ENCODE data around the gene CHGA.

Gene CHGA

DNA sequence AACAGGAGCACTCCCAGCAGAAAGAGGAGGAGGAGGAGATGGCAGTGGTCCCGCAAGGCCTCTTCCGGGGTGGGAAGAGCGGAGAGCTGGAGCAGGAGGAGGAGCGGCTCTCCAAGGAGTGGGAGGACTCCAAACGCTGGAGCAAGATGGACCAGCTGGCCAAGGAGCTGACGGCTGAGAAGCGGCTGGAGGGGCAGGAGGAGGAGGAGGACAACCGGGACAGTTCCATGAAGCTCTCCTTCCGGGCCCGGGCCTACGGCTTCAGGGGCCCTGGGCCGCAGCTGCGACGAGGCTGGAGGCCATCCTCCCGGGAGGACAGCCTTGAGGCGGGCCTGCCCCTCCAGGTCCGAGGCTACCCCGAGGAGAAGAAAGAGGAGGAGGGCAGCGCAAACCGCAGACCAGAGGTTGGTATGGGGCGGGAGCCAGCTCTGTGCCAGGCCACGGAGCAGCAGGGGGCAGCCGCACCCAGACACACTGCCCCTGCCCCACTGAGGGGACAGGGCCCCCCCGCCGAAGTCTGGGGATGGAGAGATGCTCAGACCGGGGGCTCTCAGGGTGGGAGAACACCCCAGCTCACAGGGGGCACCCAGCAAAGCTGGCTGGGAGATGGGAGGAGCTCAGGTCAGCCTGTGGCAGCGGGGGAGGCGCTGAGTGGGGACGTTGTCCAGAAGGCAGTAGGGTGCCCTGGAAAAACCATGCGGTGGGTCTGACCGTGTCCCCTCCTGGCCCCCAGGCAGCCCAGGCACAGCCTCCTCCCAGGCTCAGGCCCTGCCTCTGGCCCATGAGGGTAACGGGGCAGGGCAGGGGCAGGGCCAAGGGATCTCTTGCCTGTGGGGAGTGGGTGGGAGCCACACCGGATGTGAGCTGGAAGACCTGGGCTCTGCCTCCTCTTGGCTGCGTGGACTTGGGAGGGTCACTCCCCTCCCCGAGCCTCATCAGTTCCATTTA, 9.8 kb downstream of the CHGA start:
- peaks cover 7% of the 10 kb centered on the region for H3K4me1 Mint-ChIP-seq
- H3K36me3 Mint-ChIP-seq, result peaks cover 29% of the 10 kb centered on the region
- DNase-seq (ENCODE audit: low spot score in 2 of 2) (no peak), ATAC-seq (no peak)
- H3K9me3 Mint-ChIP-seq, result no peaks in the 10 kb centered on the region
- no peak overlapping the region for H3K27ac Mint-ChIP-seq
- no peak overlapping the region for H3K4me3 Mint-ChIP-seq

DNA sequence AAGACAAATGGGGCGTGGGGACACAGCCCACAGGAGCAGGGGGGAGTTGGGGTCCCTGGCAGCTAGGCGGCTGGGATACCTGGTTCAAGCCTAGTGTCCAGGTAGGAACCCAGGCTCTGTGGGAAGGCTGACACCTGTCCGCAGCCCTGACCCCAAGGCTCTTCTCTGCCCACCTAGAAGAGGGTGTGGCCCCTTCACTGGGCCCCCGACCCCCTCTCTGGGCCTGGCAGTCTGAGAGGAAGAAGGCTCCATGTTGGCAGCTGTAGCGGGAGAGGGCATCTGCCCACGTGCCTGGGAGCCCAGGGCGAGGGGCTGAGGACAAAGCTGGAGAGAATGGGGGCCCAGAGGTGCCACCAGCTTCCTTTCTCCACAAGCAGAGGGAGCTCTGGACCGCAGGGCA, 10.5 kb downstream of the CHGA start:
- H3K4me3 Mint-ChIP-seq, result no peak overlapping the region
- H3K27ac Mint-ChIP-seq, result no peak overlapping the region
- no peak for ATAC-seq
- DNase-seq (ENCODE audit: low spot score in 2 of 2), result no peak
- H3K36me3 Mint-ChIP-seq, result peaks cover 29% of the 10 kb centered on the region
- peaks cover 8% of the 10 kb centered on the region for H3K4me1 Mint-ChIP-seq
- H3K9me3 Mint-ChIP-seq, result no peaks in the 10 kb centered on the region

DNA sequence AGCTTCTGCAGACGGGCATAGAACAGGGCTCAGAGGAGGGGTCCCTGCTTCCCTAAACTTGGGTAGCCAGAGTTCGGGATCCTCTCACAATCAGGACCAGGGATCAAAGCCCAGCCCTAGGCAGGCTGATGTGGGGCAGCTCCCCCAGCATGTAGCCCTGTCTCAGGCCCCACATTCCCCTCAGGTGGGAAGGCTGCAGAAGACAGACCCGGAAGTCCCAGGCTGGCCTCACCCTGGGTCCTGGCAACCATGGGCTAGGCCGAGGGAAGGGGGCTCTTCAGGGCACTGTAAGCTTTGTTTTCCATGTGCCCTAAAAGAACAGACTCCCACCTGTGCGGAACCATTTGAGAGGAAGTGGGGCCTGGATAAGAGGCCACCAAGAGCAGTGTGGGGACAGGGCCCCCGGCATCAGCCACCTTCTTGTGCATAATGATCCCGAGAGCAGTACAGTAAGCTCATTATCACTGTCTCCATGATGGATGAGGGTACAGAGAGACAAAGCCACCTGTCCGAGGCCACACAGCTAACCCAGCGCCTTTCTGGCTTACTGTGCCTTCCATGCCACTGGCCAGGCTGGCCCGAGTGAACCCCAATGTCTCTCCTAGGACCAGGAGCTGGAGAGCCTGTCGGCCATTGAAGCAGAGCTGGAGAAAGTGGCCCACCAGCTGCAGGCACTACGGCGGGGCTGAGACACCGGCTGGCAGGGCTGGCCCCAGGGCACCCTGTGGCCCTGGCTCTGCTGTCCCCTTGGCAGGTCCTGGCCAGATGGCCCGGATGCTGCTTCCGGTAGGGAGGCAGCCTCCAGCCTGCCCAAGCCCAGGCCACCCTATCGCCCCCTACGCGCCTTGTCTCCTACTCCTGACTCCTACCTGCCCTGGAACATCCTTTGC, 11.5 kb downstream of the CHGA start:
- peaks cover 29% of the 10 kb centered on the region for H3K36me3 Mint-ChIP-seq
- H3K4me1 Mint-ChIP-seq, result peaks cover 8% of the 10 kb centered on the region
- no peaks in the 10 kb centered on the region for H3K9me3 Mint-ChIP-seq
- no peak overlapping the region for H3K4me3 Mint-ChIP-seq
- ATAC-seq (no peak), DNase-seq (ENCODE audit: low spot score in 2 of 2) (no peak)
- no peak overlapping the region for H3K27ac Mint-ChIP-seq

DNA sequence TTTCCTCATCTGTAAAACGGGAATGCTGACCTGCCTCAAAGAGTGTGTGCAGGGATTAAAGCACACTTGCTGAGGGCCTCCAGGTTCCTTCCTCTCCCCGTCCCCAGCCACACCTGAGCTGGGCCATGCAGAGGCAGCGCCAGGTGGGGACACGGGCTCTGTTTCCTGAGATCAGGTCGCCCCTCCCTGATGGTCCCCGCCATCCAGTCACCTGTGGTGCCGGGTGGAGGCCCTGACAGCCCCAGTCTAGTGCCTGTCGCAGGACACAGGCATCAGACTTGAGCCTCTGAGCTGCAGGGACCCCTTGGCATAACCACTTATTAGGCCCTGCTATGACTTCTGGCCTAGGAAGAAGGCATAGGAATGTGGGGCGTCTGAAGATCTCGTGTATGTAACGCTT, 12.5 kb downstream of the CHGA start:
- no peak for ATAC-seq
- H3K9me3 Mint-ChIP-seq, result no peaks in the 10 kb centered on the region

DNA sequence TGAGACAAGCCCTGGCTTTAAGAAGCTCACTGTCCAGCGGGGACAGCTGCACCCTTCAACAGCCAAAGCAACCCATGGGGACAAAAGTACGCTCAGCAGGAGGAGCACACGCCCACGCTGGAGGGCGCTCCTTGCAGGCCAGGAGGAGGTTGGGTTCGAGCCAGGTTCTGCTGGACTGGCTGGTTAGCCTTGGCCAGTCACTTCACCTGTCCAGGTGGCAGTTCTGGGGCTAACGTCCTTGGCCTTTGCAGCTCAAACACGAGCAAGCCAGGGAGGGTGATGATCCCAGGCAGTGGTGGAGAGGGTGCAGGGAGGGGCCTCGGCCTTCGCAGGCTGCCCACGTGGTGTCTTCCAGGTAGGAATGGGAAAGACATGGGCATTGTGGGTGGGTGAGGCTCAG, 13.1 kb downstream of the CHGA start:
- DNase-seq (ENCODE audit: low spot score in 2 of 2) (no peak), ATAC-seq (no peak)
- H3K27ac Mint-ChIP-seq, result no peak overlapping the region
- no peaks in the 10 kb centered on the region for H3K9me3 Mint-ChIP-seq
- H3K36me3 Mint-ChIP-seq, result peaks cover 41% of the 10 kb centered on the region
- H3K4me3 Mint-ChIP-seq, result no peak overlapping the region
- peaks cover 8% of the 10 kb centered on the region for H3K4me1 Mint-ChIP-seq

More for the DNA sequence above, 12.5 kb downstream of the CHGA start:
- Mint-ChIP-seq H3K4me1 (peaks cover 8% of the 10 kb centered on the region), H3K36me3 (peaks cover 35% of the 10 kb centered on the region), H3K4me3 (no peak overlapping the region), H3K27ac (no peak overlapping the region)
- DNase-seq (ENCODE audit: low spot score in 2 of 2), result no peak

DNA sequence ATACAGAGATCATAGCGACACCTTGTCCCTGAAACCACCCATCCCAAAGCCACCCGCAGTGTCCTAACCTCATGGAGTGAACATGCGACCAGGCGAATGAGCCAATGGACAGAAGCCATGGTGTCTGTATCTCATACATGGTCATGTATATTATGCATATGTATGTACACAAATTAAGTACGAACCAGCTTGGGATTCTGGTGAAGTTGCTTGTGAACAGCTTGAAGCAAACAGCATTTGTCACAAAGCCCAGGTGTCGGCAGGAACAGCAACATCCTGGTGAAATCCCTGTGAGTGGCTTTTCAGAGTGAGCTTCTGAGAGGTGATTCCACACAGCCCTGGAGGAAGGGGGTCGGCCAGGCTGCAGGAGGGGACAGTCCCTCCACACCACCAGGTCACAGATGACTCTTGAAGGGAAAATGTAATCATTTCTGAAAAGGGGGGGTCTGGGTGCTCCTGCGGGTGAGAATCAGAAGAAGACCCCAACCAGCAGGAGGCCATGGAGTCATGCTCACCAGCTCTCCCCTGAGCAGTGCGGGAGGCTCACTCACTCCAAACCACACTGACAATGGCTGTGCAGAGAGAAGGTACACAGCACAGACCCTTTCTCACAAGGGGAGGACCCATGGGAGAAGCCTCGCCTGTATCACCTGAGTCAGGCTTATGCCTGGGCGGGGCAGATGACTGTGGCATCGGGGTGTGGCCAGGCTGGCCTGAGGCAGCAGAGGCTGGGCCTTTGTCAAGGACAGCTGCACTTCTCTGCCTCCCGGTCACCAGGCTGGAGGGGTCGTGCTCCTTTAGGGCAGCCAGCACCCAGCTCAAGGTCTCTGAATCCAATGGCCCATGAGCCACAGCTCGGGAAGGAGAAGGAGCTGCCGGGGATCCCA, 14.3 kb downstream of the CHGA start:
- Mint-ChIP-seq H3K27ac (peak overlapping the region; percentile 58), H3K4me1 (peaks cover 8% of the 10 kb centered on the region), H3K4me3 (no peak overlapping the region), H3K9me3 (no peaks in the 10 kb centered on the region), H3K36me3 (peaks cover 34% of the 10 kb centered on the region)
- DNase-seq (ENCODE audit: low spot score in 2 of 2), result no peak
- ATAC-seq, result peak; percentile 54

DNA sequence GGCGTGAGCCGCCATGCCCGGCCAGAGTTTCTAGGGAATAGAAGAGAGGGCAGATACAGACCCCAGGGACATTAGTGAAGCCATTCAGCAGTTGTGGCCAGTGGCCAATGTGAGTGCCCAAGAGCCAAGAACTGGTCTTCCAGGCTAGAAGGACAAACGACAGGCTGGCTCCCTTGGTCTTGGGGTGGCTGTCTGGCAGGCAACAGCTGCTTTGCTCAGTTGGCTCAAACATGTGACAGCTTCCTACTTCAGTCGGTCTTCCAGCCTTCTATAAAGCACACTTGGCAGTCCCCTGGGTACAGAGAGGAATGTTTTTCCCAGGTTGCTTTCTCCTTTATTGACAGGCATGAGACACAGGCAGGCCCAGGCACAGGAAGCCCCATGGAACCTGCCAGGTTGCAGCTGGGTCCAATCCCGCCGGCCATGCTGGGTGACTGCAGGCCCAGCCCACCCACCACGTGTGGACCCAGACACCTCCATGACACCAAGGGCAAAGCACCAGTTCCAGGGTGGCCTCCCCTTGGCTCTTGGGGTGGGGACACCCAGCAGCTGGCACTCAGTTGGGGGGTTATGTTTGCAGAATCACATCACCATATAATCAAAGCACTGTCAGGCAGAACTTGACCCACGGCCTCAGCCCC, 15.4 kb downstream of the CHGA start:
- Mint-ChIP-seq H3K9me3 (no peaks in the 10 kb centered on the region), H3K4me1 (peaks cover 8% of the 10 kb centered on the region), H3K36me3 (peaks cover 32% of the 10 kb centered on the region), H3K27ac (peak overlapping the region; percentile 58), H3K4me3 (no peak overlapping the region)
- no peak for DNase-seq (ENCODE audit: low spot score in 2 of 2)
- no peak for ATAC-seq

DNA sequence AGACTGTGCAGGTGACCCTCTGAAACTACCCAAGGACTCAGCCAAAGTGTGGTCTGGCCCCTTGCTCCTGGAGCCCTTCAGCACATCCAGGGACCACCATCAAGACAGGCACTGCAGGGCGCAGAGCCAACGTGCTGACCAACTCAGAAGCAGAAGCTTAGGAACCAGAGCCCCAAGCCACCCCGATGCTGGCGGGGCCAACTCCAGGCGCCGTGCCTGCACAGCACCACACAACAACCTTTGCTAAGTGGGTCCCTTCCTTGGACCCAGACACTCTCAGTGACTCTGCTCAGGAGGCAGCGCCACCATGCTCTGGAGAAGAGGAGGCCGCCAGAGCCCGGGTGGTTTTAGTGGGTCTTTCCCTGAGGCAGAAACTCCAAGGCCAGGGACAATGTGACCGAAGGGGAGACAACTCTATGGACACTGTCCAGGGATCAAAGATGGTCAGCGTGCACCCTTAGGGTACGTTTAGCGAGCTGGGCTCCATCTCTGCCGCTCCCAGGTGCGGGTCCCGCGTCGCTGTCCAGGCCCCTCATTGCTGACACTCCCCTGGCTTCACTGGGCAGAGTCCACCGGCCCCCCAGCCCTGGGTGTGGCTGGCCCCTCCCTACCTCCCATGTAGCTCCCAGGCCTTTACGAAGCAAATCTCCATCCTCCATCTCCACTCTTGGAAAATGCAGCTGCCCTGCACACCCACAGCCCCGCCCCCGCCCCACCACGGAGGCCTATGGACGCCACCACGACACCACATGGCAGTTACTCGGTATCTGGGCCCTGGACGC, 16.1 kb downstream of the CHGA start:
- Mint-ChIP-seq H3K36me3 (peaks cover 34% of the 10 kb centered on the region), H3K4me3 (no peak overlapping the region), H3K4me1 (peaks cover 8% of the 10 kb centered on the region), H3K9me3 (no peaks in the 10 kb centered on the region), H3K27ac (no peak overlapping the region)
- DNase-seq (ENCODE audit: low spot score in 2 of 2) (no peak), ATAC-seq (no peak)

DNA sequence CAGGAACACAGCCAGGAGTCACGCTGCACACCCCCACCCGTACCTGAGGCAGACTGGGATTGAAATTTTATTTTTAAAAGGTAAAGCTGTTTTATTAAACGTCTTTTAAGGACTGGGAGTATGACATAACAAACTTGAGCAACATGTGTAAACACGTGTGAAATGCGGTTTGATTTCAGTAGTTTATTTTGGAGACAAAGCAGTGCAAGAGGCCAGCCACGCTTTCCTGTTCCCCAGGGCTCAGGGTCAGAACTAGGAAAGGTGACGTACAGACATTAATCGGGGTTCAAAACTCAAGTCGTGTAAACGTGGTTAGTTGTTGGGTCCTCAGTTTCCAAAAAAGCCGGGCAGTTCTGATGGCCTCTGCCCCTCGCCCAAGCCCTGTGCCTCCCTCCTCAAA, 16.7 kb downstream of the CHGA start:
- DNase-seq (ENCODE audit: low spot score in 2 of 2), result no peak
- no peak for ATAC-seq
- H3K9me3 Mint-ChIP-seq, result no peaks in the 10 kb centered on the region
- H3K4me3 Mint-ChIP-seq, result no peak overlapping the region
- H3K4me1 Mint-ChIP-seq, result peaks cover 8% of the 10 kb centered on the region
- no peak overlapping the region for H3K27ac Mint-ChIP-seq
- H3K36me3 Mint-ChIP-seq, result peaks cover 40% of the 10 kb centered on the region

DNA sequence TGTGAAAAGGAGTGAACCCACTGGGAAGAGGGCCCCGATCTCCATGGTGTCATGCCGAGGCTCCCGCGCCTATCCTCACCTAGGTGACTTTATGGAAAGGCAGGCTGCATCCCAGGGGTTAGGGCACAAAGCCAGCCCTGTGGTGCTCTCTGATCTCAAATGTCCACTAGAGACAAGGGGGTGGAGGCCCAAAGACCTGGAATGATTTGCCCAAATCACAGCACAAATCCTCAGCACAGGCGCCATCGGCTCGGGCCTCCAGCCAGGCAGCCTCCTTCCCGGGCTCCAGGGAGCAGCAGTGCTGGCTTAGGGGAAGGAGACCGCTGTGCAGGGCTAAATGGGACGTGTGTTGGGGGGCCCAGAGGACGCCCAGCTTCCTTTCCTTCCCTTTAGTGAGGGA, 17.6 kb downstream of the CHGA start:
- DNase-seq (ENCODE audit: low spot score in 2 of 2) (no peak), ATAC-seq (no peak)
- H3K27ac Mint-ChIP-seq, result no peak overlapping the region
- peaks cover 8% of the 10 kb centered on the region for H3K4me1 Mint-ChIP-seq
- H3K4me3 Mint-ChIP-seq, result no peak overlapping the region
- peaks cover 47% of the 10 kb centered on the region for H3K36me3 Mint-ChIP-seq
- no peaks in the 10 kb centered on the region for H3K9me3 Mint-ChIP-seq

DNA sequence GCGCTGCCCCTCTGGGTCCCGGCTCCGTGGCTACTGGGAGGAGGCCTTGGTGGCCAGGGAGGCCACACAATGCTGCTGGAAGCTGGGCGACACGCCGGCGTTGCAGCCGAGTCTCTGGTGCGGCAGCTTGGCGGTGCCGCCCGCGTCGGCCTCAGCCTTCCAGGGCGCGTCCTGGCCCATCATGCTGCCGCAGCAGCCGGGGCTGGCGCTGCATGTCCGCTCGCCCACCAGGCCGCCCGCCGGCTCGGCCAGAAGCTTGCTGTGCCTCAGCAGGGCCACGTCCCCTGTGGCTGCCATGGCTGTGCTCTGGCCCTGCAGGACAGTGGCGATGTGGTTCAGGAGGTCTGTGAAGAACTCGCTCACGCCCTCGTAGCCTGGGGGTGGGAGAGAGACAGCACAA, 18.6 kb downstream of the CHGA start:
- H3K4me1 Mint-ChIP-seq, result peaks cover 8% of the 10 kb centered on the region
- DNase-seq (ENCODE audit: low spot score in 2 of 2) (no peak), ATAC-seq (no peak)

DNA sequence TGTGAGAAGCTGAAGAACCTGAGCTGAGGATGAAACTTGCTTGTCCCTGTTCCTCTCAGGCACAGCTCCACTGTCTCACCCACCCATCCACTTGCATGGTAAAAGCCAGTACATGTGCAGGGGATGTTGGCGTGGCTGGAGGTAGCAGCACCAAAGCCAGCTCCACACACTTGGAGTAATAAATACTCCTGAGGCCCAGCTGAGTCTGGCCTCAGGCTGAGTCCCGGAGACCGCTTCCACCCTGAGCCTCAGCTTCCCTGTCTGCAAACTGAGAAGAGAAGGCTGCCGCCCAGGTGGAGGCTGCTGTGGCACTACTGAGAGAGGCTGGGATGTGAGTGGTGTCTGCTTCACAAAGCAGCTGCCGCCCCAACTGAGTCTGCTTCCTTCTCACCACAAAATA, 19.2 kb downstream of the CHGA start:
- DNase-seq (ENCODE audit: low spot score in 2 of 2), result no peak
- no peaks in the 10 kb centered on the region for H3K9me3 Mint-ChIP-seq
- ATAC-seq, result no peak
- H3K36me3 Mint-ChIP-seq, result peaks cover 40% of the 10 kb centered on the region
- H3K27ac Mint-ChIP-seq, result no peak overlapping the region
- H3K4me1 Mint-ChIP-seq, result peaks cover 7% of the 10 kb centered on the region
- no peak overlapping the region for H3K4me3 Mint-ChIP-seq

More for the DNA sequence above, 18.6 kb downstream of the CHGA start:
- Mint-ChIP-seq H3K27ac (no peak overlapping the region), H3K4me3 (no peak overlapping the region), H3K9me3 (no peaks in the 10 kb centered on the region), H3K36me3 (peaks cover 41% of the 10 kb centered on the region)

DNA sequence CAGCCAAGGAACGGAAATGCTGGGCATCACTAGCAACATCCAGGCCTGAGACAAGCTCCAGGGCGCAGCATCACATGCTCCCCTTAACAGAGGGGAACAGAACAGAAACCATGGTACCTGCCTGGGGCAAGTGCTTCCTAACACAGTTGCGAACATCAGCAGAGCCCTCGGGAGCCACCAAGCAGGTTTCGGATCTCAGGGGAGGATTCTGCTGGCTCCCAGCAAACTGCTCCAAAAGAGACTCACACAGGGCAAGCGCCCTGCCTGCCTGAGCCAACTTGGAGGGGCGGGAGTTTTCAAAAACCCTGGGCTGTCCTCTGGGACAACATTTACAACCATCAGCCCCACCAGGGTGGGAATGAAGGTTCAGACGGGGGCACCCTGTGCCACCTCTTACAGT, 19.6 kb downstream of the CHGA start:
- H3K4me1 Mint-ChIP-seq, result peaks cover 3% of the 10 kb centered on the region
- no peak overlapping the region for H3K27ac Mint-ChIP-seq
- H3K4me3 Mint-ChIP-seq, result no peak overlapping the region
- ATAC-seq (no peak), DNase-seq (ENCODE audit: low spot score in 2 of 2) (no peak)
- peaks cover 40% of the 10 kb centered on the region for H3K36me3 Mint-ChIP-seq
- H3K9me3 Mint-ChIP-seq, result no peaks in the 10 kb centered on the region
